HFF-Myc (cell line): ENCODE results near the gene TOP3A.

Experiments used
- DNase-seq: peaks from one replicate; pipeline ENCODE4 v3.0.0-alpha.2; 2011; ENCODE audit warnings: low read depth; ENCODE audit errors: extremely low read depth
- H3K4me3 ChIP-seq: replicated peaks from 2 replicates; pipeline ENCODE4 v1.5.1; 2011; ENCODE audit warnings: low read depth, mild to moderate bottlenecking, control low read depth, low read length
- TF ChIP-seq, protein P1 (sequence below): IDR thresholded peaks from 2 replicates; pipeline ENCODE4 v1.5.1; 2012; ENCODE audit warnings: mild to moderate bottlenecking, low read depth, low read length, control low read depth; ENCODE audit errors: missing control alignments

Gene TOP3A, protein sequence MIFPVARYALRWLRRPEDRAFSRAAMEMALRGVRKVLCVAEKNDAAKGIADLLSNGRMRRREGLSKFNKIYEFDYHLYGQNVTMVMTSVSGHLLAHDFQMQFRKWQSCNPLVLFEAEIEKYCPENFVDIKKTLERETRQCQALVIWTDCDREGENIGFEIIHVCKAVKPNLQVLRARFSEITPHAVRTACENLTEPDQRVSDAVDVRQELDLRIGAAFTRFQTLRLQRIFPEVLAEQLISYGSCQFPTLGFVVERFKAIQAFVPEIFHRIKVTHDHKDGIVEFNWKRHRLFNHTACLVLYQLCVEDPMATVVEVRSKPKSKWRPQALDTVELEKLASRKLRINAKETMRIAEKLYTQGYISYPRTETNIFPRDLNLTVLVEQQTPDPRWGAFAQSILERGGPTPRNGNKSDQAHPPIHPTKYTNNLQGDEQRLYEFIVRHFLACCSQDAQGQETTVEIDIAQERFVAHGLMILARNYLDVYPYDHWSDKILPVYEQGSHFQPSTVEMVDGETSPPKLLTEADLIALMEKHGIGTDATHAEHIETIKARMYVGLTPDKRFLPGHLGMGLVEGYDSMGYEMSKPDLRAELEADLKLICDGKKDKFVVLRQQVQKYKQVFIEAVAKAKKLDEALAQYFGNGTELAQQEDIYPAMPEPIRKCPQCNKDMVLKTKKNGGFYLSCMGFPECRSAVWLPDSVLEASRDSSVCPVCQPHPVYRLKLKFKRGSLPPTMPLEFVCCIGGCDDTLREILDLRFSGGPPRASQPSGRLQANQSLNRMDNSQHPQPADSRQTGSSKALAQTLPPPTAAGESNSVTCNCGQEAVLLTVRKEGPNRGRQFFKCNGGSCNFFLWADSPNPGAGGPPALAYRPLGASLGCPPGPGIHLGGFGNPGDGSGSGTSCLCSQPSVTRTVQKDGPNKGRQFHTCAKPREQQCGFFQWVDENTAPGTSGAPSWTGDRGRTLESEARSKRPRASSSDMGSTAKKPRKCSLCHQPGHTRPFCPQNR

DNA sequence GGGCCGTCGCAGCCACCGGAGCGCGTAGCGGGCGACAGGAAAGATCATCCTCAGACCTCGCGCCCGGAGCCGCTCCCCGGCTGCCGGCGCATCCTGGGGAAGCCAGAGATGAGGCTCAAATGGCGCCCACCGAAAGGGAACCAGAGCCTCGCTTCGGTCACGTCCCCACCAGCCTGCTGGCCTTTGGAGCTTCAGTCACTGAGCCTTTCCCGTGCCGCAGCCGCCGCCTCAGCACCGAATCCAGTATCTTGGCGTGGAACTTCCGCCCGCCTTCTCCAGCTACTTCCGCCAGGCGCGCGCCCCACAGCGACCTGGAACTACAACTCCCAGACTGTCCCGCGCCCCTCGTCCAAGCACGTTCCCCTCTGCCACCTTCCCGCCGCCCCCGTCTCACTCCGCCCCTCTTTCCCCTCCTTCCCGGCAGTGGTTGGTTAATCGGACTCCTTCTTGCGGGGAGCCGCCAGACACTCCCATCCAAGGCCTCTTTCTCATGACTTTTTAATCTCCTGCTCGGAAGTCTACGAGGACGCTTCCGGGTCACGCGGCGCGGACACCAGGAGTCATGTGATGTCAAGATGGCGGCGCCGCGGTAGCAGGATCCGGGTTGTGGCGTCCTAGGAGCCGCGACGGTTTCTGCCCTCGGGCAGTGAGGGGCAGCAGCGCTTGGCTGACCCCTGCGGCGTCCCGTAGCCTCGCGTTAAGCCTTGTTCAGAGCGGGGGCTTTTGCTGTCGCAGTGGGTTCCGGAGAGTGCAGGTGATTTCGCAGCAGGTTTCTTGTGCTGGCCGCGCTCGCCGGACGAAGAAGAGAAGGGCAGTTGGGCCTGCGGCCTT, at the start of gene TOP3A, which contains the start of gene SMCR8:
TSS of gene TOP3A (minus strand) at position 264 of the 831 bp plus-strand sequence. CDS start at position 48, 216 bp downstream.
TSS of gene SMCR8 (plus strand) at position 563 of the 831 bp plus-strand sequence. CDS start 497 bp downstream, outside the sequence.
- peak; percentile 95 for DNase-seq
- H3K4me3 ChIP-seq, result peak within 1 kb of the TSS; percentile 95
- TF ChIP-seq, protein P1, sequence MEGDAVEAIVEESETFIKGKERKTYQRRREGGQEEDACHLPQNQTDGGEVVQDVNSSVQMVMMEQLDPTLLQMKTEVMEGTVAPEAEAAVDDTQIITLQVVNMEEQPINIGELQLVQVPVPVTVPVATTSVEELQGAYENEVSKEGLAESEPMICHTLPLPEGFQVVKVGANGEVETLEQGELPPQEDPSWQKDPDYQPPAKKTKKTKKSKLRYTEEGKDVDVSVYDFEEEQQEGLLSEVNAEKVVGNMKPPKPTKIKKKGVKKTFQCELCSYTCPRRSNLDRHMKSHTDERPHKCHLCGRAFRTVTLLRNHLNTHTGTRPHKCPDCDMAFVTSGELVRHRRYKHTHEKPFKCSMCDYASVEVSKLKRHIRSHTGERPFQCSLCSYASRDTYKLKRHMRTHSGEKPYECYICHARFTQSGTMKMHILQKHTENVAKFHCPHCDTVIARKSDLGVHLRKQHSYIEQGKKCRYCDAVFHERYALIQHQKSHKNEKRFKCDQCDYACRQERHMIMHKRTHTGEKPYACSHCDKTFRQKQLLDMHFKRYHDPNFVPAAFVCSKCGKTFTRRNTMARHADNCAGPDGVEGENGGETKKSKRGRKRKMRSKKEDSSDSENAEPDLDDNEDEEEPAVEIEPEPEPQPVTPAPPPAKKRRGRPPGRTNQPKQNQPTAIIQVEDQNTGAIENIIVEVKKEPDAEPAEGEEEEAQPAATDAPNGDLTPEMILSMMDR, result no peak

DNA sequence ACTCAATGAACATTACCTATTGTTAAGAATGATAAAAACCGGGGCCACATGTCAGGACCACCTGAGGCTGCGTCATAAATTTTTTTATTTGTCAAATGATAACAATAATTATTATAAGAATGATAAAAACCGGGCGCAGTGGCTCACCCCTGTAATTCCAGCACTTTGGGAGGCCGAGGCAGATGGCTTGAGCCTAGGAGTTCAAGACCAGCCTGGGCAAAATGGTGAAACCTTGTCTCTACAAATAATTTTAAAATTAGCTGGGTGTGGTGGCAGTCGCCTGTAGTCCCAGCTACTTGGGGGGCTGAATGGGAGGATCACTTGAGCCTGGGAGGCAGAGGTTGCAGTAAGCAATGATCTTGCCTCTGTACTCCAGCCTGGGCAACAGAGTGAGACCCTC, 49.4 kb upstream of the TOP3A start:
- TF ChIP-seq, protein P1, result no peak
- H3K4me3 ChIP-seq, result no peak overlapping the region
- DNase-seq, result no peak

DNA sequence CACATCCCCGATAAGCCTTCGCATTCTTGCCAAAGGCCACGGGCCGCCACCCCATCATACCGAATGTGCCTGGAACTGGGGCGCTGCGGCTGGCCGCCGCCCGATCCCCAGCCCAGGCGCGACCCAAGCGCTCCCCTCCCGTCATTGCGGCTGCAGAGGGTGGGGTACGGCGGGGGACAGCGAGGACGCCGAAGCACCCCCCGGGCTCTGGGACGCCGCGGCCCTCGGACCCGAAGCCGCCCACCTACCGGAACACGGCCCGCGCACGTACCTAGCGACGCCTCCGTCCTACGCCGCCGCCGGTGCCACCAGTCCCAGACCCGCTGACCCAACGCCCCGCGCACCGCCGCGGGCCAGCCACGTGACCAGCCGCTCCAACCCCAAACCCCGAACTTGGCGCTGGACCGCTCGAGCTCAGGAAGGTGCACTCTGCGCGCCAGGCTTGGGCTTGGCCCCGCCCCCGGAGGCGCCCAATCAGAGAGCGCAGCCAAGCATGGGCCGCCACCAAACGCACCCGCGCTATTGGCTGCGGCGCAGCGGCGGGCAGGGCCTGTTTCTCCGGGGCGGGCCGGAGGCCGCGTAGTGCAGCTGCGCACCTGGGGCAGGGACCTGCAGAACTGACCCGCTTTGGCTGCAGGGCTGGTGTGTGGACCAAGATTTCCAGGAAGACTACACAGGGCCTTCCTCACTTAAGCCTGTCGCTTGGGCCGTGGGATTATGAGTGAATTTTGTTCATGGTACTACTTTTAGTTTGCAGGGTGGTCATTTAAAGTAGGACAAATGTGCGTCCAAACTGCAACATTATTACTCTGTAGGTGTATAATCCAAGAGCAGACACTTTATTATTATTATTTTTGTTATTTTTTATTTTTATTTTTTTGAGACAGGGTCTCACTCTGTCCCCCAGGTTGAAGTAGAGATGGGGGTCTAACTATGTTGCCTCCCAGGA, 48.6 kb upstream of the TOP3A start, which contains the start of gene SHMT1:
TSS of gene SHMT1 (minus strand) at position 450 of the 949 bp plus-strand sequence. CDS start 7,569 bp downstream, outside the sequence.
- H3K4me3 ChIP-seq, result peak within 1 kb of the TSS; percentile 86
- TF ChIP-seq, protein P1, result no peak
- peak; percentile 67 for DNase-seq

DNA sequence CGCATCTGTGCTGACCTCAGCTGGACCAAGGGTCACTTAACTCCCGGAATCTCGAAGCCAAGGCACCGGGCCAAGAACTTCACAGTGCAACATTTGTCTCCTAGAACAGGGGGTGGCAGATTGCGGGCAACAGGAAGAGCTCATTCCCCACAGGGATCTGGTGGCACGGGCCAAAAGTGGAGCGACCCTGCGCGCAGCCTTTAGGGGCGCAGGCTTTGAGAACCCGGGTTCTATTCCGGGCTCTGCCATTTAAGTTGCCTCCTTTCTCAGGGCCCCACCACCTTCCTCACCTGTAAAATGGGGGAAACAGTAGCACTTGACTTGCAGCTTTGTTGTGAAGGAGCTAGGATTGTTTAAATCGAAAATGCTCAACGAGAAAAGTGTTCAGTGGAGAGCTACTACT, 47.9 kb upstream of the TOP3A start:
- DNase-seq, result no peak
- TF ChIP-seq, protein P1, result no peak
- peak overlapping the region; percentile 86 for H3K4me3 ChIP-seq

DNA sequence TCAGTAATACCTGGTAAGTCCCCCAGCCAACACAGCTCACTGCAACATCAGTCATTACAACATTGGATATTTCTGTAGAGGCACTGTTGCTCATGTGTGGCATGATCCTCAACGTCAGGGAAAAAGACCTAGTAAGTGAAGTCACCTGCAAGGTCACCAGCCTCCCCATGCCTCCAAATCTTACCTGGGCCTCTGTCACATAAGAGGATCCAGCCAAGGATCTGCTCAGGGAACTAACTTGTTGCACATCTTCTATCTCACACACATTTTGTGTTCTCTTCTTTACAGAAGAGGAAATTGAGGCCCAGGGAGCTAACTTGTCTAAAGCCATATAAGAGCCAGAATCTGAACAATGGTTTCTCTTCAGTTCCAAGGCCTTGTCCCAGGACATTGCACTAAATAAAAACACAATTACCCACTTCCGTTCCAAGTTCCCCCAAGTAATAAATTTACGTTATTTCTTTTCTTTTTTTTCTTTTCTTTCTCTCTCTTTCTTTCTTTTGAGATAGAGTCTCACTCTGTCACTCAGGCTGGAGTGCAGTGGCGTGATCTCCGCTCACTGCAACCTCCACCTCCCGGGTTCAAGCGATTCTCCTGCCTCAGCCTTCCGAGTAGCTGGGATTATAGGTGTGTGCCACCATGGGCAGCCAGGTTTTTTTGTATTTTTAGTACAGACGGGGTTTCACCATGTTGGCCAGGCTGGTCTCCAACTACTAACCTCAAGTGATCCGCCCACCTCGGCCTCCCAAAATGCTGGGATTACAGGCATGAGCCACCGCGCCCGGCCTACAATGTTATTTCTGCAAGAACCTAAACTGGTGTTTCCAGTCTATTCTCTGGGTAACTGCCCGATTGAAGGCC, 47.3 kb upstream of the TOP3A start:
- H3K4me3 ChIP-seq, result peak overlapping the region; percentile 86
- TF ChIP-seq, protein P1, result no peak
- no peak for DNase-seq
